OCI-LY3 (cell line): Measurements from ENCODE around the gene GSN.

Experiments
- H2AFZ ChIP-seq: fragments of 200-600, 300-600 bp; shearing (Covaris generic); 2 replicates; pipeline ENCODE4 v1.6.0; 2014; ENCODE audit warnings: antibody characterized with exemption, low read depth, low read length
- H3K27ac ChIP-seq: fragments of 200-600, 300-600 bp; sonication (generic); 2 replicates; pipeline ENCODE4 v1.5.1; 2014; ENCODE audit warnings: mild to moderate bottlenecking, low read length, moderate library complexity, mixed read lengths
- H3K27me3 ChIP-seq: fragments of 200-600, 300-600 bp; sonication (generic); 2 replicates; pipeline ENCODE4 v1.6.1; 2014; ENCODE audit warnings: low read depth, low read length, mixed read lengths
- H3K36me3 ChIP-seq: fragments of 200-600, 300-600 bp; sonication (generic); replicated peaks from 2 replicates; pipeline ENCODE3; 2014; ENCODE audit warnings: low read depth, low read length, mixed read lengths
- H3K4me1 ChIP-seq: fragments of 300-600, 200-600 bp; sonication (generic); 2 replicates; pipeline ENCODE4 v1.6.1; 2014; ENCODE audit warnings: low read length, mixed read lengths
- H3K4me2 ChIP-seq: fragments of 200-600, 300-600 bp; sonication (generic); 2 replicates; pipeline ENCODE4 v1.6.1; 2014; ENCODE audit warnings: low read length, mixed read lengths
- H3K4me3 ChIP-seq: fragments of 300-600, 200-600 bp; sonication (generic); 2 replicates; pipeline ENCODE4 v1.5.1; 2014; ENCODE audit warnings: antibody characterized with exemption, mild to moderate bottlenecking, low read length, moderate library complexity
- H3K79me2 ChIP-seq: fragments of 300-600, 200-600 bp; shearing (Covaris generic); 2 replicates; pipeline ENCODE4 v1.6.1; 2014; ENCODE audit warnings: mild to moderate bottlenecking, low read length, mixed read lengths
- H3K9ac ChIP-seq: fragments of 300-600, 200-600 bp; shearing (Covaris generic); 2 replicates; pipeline ENCODE4 v1.6.0; 2014; ENCODE audit warnings: mild to moderate bottlenecking, low read length, moderate library complexity
- H3K9me3 ChIP-seq: fragments of 200-600, 300-600 bp; shearing (Covaris generic); 2 replicates; pipeline ENCODE4 v1.6.1; 2014; ENCODE audit warnings: low read length, mixed read lengths; ENCODE audit not compliant: insufficient read depth
- H4K20me1 ChIP-seq: fragments of 200-600, 300-600 bp; sonication (generic); 2 replicates; pipeline ENCODE4 v1.6.1; 2016; ENCODE audit warnings: low read length, mixed read lengths; ENCODE audit not compliant: insufficient read depth
- EZH2phosphoT487 ChIP-seq: fragments of 200-600 bp; shearing (Covaris generic); IDR thresholded peaks from 2 replicates; pipeline ENCODE4 v1.6.1; 2018; ENCODE audit warnings: antibody characterized with exemption, mixed run types, low read depth
- TF ChIP-seq, protein P1 (sequence below): fragments of 200-600, 300-600 bp; sonication (generic); IDR thresholded peaks from 2 replicates; pipeline ENCODE4 v1.5.1; 2014; ENCODE audit warnings: antibody characterized with exemption, low read length, low read depth

The GSN gene

DNA sequence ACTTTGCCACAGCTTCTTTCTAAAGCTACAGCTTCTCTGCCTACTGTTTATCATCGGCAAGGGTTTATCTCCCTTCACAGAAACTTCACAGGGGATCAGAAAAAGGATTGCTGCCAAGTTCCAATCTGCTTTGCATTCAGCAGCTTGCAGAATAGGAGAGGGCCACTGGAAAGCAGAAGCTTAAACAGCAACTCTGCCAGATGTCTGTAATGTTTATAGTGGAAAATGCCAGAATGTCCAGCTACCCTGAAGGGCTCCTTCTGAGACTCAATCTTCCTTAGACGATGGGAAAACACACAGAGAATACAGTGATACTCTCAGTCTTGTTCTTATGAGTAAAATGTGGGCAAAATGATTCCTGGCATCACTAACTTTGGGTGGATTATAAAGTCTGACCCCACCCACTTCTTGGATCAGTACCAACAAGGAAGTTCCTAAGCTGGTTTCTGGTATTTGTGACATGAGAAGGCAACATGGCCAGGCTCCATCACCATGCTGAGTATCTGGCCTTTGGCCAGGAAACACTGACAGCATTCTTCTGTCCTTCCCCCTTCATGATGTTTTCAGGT, 83.1 kb downstream of the GSN start:
- Histone ChIP-seq H3K4me2 (no peak overlapping the region), H3K9me3 (no peaks in the 10 kb centered on the region), H2AFZ (no peak overlapping the region), H3K4me3 (no peak overlapping the region), H4K20me1 (no peaks in the 10 kb centered on the region), H3K4me1 (no peaks in the 10 kb centered on the region), H3K9ac (no peak overlapping the region), H3K79me2 (no peaks in the 10 kb centered on the region), H3K27ac (no peak overlapping the region), H3K27me3 (peaks cover 25% of the 10 kb centered on the region), H3K36me3 (no peaks in the 10 kb centered on the region)
- TF ChIP-seq, protein P1, sequence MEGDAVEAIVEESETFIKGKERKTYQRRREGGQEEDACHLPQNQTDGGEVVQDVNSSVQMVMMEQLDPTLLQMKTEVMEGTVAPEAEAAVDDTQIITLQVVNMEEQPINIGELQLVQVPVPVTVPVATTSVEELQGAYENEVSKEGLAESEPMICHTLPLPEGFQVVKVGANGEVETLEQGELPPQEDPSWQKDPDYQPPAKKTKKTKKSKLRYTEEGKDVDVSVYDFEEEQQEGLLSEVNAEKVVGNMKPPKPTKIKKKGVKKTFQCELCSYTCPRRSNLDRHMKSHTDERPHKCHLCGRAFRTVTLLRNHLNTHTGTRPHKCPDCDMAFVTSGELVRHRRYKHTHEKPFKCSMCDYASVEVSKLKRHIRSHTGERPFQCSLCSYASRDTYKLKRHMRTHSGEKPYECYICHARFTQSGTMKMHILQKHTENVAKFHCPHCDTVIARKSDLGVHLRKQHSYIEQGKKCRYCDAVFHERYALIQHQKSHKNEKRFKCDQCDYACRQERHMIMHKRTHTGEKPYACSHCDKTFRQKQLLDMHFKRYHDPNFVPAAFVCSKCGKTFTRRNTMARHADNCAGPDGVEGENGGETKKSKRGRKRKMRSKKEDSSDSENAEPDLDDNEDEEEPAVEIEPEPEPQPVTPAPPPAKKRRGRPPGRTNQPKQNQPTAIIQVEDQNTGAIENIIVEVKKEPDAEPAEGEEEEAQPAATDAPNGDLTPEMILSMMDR: no peak
- no peak for TF ChIP-seq EZH2phosphoT487

DNA sequence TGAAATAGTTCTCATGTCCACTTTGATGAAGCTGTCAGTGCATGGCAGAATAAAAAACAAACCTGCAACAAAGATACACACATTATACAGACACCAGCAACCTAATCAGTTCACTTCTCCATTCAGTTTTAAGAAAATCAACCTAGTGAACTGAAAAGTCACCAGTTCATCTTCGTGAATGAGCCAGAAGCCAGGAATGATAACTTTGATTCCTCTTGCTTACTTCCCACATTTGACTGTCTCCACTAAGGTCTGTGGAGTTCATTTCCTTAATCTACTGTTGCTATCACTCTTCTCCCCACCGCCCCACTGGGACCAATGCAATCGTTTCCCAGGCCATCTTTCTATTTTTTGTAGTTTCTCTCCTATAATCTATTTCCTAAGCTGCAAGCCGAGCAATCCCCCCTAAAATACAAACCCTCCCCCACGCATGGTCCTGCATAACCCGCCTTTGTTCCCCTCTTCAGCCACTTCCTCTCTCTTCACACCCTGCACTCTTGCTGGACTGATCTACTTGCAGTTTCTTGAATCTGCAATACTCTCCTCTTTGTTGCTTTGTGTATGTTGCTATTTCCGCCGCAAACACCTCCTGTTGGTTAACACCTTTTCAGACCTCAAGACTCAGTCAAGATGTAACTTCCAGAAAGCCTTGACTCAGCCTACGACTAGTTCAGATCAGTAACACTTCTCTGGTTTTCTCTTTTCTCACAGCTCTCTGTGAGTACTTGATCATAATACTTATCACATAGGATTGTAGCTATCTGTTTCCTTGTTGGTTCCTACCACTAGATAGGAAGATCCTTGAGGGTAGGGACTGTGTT, 85.5 kb downstream of the GSN start:
- H3K36me3 ChIP-seq: no peaks in the 10 kb centered on the region
- H3K27ac ChIP-seq: no peak overlapping the region
- no peaks in the 10 kb centered on the region for H3K4me1 ChIP-seq
- no peaks in the 10 kb centered on the region for H3K9me3 ChIP-seq
- TF ChIP-seq, protein P1: no peak
- no peaks in the 10 kb centered on the region for H3K79me2 ChIP-seq
- no peak overlapping the region for H2AFZ ChIP-seq
- H3K4me2 ChIP-seq: no peak overlapping the region
- no peak overlapping the region for H3K9ac ChIP-seq
- peaks cover 23% of the 10 kb centered on the region for H3K27me3 ChIP-seq
- no peak overlapping the region for H3K4me3 ChIP-seq
- no peaks in the 10 kb centered on the region for H4K20me1 ChIP-seq

DNA sequence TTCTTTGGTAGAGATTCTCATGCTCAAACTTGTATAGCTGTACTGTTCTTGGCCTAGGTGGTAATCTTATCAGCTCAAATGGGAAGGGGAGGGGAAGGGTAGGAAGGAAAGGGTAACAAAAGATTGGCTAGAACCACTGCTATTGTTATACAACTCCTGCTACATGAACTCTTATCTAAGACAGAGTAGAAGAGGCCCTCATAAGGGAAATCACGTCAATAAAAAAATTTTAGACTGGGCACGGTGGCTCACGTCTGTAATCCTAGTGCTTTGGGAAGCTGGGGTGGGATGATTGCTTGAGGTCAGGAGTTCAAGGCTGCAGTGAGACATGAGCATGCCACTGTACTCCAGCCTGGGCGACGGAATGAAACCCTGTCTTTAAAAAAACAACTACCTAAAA, 86.2 kb downstream of the GSN start:
- H3K4me3 ChIP-seq: no peak overlapping the region
- no peak overlapping the region for H3K27ac ChIP-seq
- peaks cover 19% of the 10 kb centered on the region for H3K27me3 ChIP-seq
- no peaks in the 10 kb centered on the region for H3K79me2 ChIP-seq
- H3K9me3 ChIP-seq: no peaks in the 10 kb centered on the region
- H3K4me1 ChIP-seq: no peaks in the 10 kb centered on the region
- H3K36me3 ChIP-seq: no peaks in the 10 kb centered on the region
- H2AFZ ChIP-seq: no peak overlapping the region
- H4K20me1 ChIP-seq: no peaks in the 10 kb centered on the region
- no peak for TF ChIP-seq EZH2phosphoT487
- TF ChIP-seq, protein P1: no peak
- H3K9ac ChIP-seq: no peak overlapping the region
- H3K4me2 ChIP-seq: no peak overlapping the region

DNA sequence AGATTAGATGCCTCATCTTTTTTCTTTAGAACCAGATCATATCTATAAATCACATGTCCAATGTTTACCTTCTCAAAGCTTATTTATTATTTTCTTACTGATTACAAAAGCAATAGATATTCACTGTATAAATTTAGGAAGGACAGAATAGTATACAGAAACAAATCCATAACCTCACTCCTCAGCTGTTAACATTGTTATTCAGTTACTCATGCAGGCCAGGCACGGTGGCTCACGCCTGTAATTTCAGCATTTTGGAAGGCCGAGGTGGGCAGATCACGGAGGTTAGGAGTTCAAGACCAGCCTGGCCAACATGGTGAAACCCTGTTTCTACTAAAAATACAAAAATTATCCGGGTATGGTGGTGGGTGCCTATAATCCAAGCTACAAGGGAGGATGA, 86.8 kb downstream of the GSN start:
- Histone ChIP-seq H3K79me2 (no peaks in the 10 kb centered on the region), H3K4me3 (no peak overlapping the region), H3K27ac (no peak overlapping the region), H3K9me3 (no peaks in the 10 kb centered on the region), H3K27me3 (peaks cover 16% of the 10 kb centered on the region), H3K4me2 (no peak overlapping the region), H3K4me1 (no peaks in the 10 kb centered on the region), H3K9ac (no peak overlapping the region), H3K36me3 (no peaks in the 10 kb centered on the region), H2AFZ (no peak overlapping the region), H4K20me1 (no peaks in the 10 kb centered on the region)
- TF ChIP-seq, protein P1: no peak
- no peak for TF ChIP-seq EZH2phosphoT487
